MM.1S (cell line): ENCODE results near the gene TUBB2B.

ENCODE experiments used
- CTCF ChIP-seq: fragments of 300-600 bp; sonication (generic); IDR thresholded peaks from 2 replicates; pipeline ENCODE4 v1.5.1; 2016; ENCODE audit warnings: antibody characterized with exemption, low read length, mixed read lengths
- EZH2 ChIP-seq: fragments of 300-600 bp; sonication (generic); optimal IDR thresholded peaks from 2 replicates; pipeline ENCODE3; 2017; ENCODE audit warnings: low read depth, mild to moderate bottlenecking, antibody characterized with exemption, low read length, mixed read lengths
- EZH2phosphoT487 ChIP-seq: fragments of 300-600 bp; sonication (generic); IDR thresholded peaks from 2 replicates; pipeline ENCODE4 v1.6.1; 2018; ENCODE audit warnings: antibody characterized with exemption, low read length

GRCh38 chr6:3252861-3253596 is 25.6 kb upstream of the TUBB2B start:
- TF ChIP-seq CTCF: no peak
- no peak for TF ChIP-seq EZH2
- no peak for TF ChIP-seq EZH2phosphoT487
